ENCODE measurements around the gene C16orf89. TPM values are rescaled to one million over a fixed set of nuclear protein-coding genes. Genes with fewer than 3 reads are reported as not detected.

The C16orf89 gene
- total RNA-seq, 1 donor from 2014 or later: 1.0 TPM

DNA sequence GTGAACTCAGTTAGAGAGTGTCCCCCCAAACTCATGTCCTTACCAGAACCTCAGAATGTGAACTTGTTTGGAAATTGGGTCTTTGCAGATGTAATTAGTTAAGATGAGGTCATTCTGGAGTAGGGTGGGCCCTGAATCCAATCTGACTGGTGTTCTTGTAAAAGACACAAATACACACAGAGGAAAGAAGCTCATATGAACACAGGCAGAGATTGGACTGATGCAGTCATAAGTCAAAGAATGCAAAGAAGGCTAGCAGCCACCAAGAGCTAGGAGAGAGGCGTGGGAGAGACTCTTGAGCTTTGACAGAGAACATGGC lies 29.9 kb downstream of the C16orf89 start:
- Mint-ChIP-seq H3K4me3 (no peak overlapping the region), H3K27ac (no peak overlapping the region)
- H3K4me2 ChIP-seq: no peak overlapping the region

DNA sequence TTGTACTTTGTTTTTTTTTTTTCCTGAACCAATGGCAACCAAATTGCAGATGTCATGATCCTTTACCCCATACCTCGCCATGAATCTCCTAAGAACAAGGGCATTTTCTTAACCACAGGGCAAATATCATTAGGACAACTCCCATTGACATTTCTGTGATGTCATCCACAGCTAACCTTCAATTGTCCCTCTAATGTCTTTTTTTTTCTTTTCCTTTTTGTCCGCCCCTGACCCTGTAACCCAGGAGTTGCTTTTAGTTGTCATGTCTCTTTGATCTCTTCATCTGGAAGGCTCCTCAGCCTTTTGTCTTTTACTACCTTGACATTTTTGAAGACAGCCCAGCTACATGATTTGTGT lies 31.6 kb downstream of the C16orf89 start:
- Mint-ChIP-seq H3K36me3 (no peaks in the 10 kb centered on the region), H3K4me3 (peak overlapping the region; percentile 91), H3K4me1 (peaks cover 21% of the 10 kb centered on the region), H3K27ac (peak overlapping the region; percentile 14), H3K9me3 (no peaks in the 10 kb centered on the region), H3K27me3 (ENCODE audit: insufficient read depth, low read depth) (peaks cover 3% of the 10 kb centered on the region)
- Histone ChIP-seq H3K79me2 (ENCODE audit: low read depth) (no peaks in the 10 kb centered on the region), H3K9ac (peak overlapping the region; percentile 58), H3K27me3 (peaks cover 7% of the 10 kb centered on the region), H3K4me1 (peaks cover 6% of the 10 kb centered on the region), H3F3A (ENCODE audit: low read depth) (peaks cover 11% of the 10 kb centered on the region), H3K36me3 (no peaks in the 10 kb centered on the region), H3K9me3 (ENCODE audit: low read depth) (no peaks in the 10 kb centered on the region), H3K4me3 (peak overlapping the region; percentile 97), H2AFZ (replicated peaks) (peak overlapping the region; percentile 99), H4K20me1 (ENCODE audit: low read depth) (no peaks in the 10 kb centered on the region), H3K4me2 (peak overlapping the region; percentile 97), H3K27ac (no peak overlapping the region)
- no peak for TF ChIP-seq EZH2phosphoT487 (IDR thresholded peaks at IDR 0.05)
- TF ChIP-seq EZH2 (IDR thresholded peaks at IDR 0.05): no peak
- TF ChIP-seq, protein P1, sequence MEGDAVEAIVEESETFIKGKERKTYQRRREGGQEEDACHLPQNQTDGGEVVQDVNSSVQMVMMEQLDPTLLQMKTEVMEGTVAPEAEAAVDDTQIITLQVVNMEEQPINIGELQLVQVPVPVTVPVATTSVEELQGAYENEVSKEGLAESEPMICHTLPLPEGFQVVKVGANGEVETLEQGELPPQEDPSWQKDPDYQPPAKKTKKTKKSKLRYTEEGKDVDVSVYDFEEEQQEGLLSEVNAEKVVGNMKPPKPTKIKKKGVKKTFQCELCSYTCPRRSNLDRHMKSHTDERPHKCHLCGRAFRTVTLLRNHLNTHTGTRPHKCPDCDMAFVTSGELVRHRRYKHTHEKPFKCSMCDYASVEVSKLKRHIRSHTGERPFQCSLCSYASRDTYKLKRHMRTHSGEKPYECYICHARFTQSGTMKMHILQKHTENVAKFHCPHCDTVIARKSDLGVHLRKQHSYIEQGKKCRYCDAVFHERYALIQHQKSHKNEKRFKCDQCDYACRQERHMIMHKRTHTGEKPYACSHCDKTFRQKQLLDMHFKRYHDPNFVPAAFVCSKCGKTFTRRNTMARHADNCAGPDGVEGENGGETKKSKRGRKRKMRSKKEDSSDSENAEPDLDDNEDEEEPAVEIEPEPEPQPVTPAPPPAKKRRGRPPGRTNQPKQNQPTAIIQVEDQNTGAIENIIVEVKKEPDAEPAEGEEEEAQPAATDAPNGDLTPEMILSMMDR (IDR thresholded peaks at IDR 0.05): no peak
- DNase-seq (ENCODE audit: low spot score): no peak

More for the DNA sequence above, 29.9 kb downstream of the C16orf89 start:
- Histone ChIP-seq H4K20me1 (ENCODE audit: low read depth) (no peaks in the 10 kb centered on the region), H2AFZ (replicated peaks) (no peak overlapping the region), H3K4me1 (peaks cover 6% of the 10 kb centered on the region), H3K9me3 (ENCODE audit: low read depth) (no peaks in the 10 kb centered on the region), H3K27me3 (peaks cover 7% of the 10 kb centered on the region), H3K9ac (no peak overlapping the region), H3K27ac (no peak overlapping the region), H3K79me2 (ENCODE audit: low read depth) (no peaks in the 10 kb centered on the region), H3K4me3 (no peak overlapping the region), H3K36me3 (no peaks in the 10 kb centered on the region), H3F3A (ENCODE audit: low read depth) (peaks cover 11% of the 10 kb centered on the region)
- Mint-ChIP-seq H3K9me3 (no peaks in the 10 kb centered on the region), H3K27me3 (ENCODE audit: insufficient read depth, low read depth) (peaks cover 6% of the 10 kb centered on the region), H3K36me3 (no peaks in the 10 kb centered on the region), H3K4me1 (peaks cover 21% of the 10 kb centered on the region)
- DNase-seq (ENCODE audit: low spot score): no peak
- TF ChIP-seq EZH2 (IDR thresholded peaks at IDR 0.05) (no peak), EZH2phosphoT487 (IDR thresholded peaks at IDR 0.05) (no peak)
- TF ChIP-seq, protein P1 (IDR thresholded peaks at IDR 0.05): no peak

DNA sequence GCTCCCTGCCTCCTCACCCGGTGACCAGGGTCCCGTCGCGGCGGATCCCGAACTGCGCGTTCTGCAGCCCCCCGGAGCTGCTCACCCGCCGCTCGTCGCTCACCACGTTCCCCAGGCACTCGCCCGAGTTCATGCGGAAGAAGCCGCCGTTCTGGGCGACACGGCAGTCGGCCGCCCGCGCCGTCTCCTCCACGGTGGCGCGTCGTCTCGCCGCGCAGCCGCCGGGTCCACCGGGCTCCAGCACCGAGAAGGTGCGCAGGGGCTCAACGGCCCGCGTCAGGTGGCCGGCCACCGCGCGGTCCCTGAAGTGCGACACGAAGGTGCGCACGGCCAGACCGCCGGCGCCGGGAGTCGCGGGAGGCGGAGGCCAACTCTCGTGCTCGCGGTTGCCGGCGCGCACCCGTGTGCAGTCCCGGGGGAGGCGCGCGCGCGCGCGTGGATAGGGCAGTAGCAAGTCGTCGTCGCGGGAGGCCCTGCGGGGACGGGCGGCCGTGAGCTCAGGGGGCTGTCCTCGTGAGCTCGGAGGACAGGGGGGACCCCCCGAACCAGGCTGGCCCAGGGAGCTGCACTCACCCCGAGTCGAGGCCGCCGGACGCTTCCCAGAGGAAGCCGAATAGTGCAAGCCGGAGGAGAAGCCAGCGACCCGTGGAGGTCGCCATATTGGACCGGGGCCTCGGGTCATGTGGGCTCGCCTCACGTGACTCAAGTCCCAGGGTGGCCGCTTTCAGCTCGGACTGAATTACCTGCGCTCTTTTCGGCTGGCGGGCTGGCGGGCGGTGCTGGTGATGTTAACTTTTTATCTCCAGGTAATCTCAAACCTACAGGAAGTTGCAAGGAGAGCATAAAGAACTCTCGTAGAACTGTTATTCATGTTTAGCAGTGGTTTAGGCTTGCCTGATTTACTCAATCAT lies 32.2 kb downstream of the C16orf89 start, which contains the start of gene NAGPA:
Gene NAGPA, minus strand, starts transcription at position 680 of the 911 bp plus-strand sequence. Its CDS starts 21 bp downstream, at position 659.
- H3K4me2 ChIP-seq: peak within 1 kb of the TSS; percentile 97
- Mint-ChIP-seq H3K36me3 (no peaks in the 10 kb centered on the region), H3K4me3 (peak within 1 kb of the TSS; percentile 91), H3K27me3 (ENCODE audit: insufficient read depth, low read depth) (peaks cover 6% of the 10 kb centered on the region), H3K27ac (peak within 1 kb of the TSS; percentile 14), H3K4me1 (peaks cover 21% of the 10 kb centered on the region), H3K9me3 (no peaks in the 10 kb centered on the region)
- H3K4me1 ChIP-seq: peaks cover 6% of the 10 kb centered on the region
- peaks cover 7% of the 10 kb centered on the region for H3K27me3 ChIP-seq
- DNase-seq (ENCODE audit: low spot score): peak; percentile 95
- no peaks in the 10 kb centered on the region for H4K20me1 ChIP-seq (ENCODE audit: low read depth)
- peak; percentile 23 for TF ChIP-seq EZH2 (IDR thresholded peaks at IDR 0.05)
- TF ChIP-seq EZH2phosphoT487 (IDR thresholded peaks at IDR 0.05): no peak
- H3K79me2 ChIP-seq (ENCODE audit: low read depth): no peaks in the 10 kb centered on the region
- H3K27ac ChIP-seq: no peak within 1 kb of the TSS
- H3K4me3 ChIP-seq: peak within 1 kb of the TSS; percentile 97
- no peaks in the 10 kb centered on the region for H3K9me3 ChIP-seq (ENCODE audit: low read depth)
- peaks cover 11% of the 10 kb centered on the region for H3F3A ChIP-seq (ENCODE audit: low read depth)
- H3K9ac ChIP-seq: peak within 1 kb of the TSS; percentile 58
- H2AFZ ChIP-seq (replicated peaks): peak within 1 kb of the TSS; percentile 99
- H3K36me3 ChIP-seq: no peaks in the 10 kb centered on the region

DNA sequence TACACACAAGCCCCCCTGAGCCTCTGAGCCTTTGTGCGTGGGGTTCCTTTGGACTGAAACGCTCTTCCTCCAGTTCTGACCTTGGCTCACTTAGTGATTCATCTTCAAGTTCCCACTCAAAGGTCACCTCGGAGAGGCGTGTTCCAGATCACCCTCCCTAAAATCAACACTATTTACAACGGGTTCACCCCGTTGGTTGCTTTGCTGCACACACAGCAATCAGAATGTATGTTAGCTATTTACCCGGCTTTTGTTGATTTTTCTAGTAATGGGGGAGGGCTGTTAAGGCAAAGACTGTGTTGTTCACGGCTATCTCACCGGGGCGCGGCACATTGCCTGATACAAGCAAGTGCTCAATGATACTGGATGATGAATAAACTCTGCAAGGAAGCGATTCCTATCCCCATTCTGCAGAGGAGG lies 33.0 kb downstream of the C16orf89 start:
- Mint-ChIP-seq H3K27me3 (ENCODE audit: insufficient read depth, low read depth) (peaks cover 6% of the 10 kb centered on the region), H3K27ac (no peak overlapping the region), H3K4me1 (peaks cover 21% of the 10 kb centered on the region), H3K36me3 (no peaks in the 10 kb centered on the region), H3K4me3 (peak overlapping the region; percentile 84), H3K9me3 (no peaks in the 10 kb centered on the region)
- Histone ChIP-seq H3K79me2 (ENCODE audit: low read depth) (no peaks in the 10 kb centered on the region), H4K20me1 (ENCODE audit: low read depth) (no peaks in the 10 kb centered on the region), H3K9me3 (ENCODE audit: low read depth) (no peaks in the 10 kb centered on the region), H3K4me1 (peaks cover 6% of the 10 kb centered on the region), H3F3A (ENCODE audit: low read depth) (peaks cover 11% of the 10 kb centered on the region), H3K9ac (peak overlapping the region; percentile 58), H3K27me3 (peaks cover 7% of the 10 kb centered on the region), H3K27ac (no peak overlapping the region), H3K4me3 (peak overlapping the region; percentile 97), H3K4me2 (peak overlapping the region; percentile 97), H3K36me3 (no peaks in the 10 kb centered on the region), H2AFZ (replicated peaks) (peak overlapping the region; percentile 99)
- TF ChIP-seq EZH2 (IDR thresholded peaks at IDR 0.05) (no peak), EZH2phosphoT487 (IDR thresholded peaks at IDR 0.05) (no peak)
- TF ChIP-seq, protein P1 (IDR thresholded peaks at IDR 0.05): no peak
- DNase-seq (ENCODE audit: low spot score): no peak

All from neural progenitor cell (in vitro differentiated cells).